ENCODE data around the gene BBIP1. TPM values are rescaled to one million over a fixed set of nuclear protein-coding genes. Genes with fewer than 3 reads are reported as not detected.

BBIP1 gene
- total RNA-seq, 3 donors from 2014 or later (not counting 1 experiment from before 2014, with no cell fraction given) = 27.2 to 58.6 (median 27.7) TPM

GRCh38 chr10:110859973-110860376, 59.0 kb downstream of the BBIP1 start:
- Histone ChIP-seq H3K4me1 (ENCODE audit: control insufficient read depth, insufficient read depth, low read length) (peaks cover 66% of the 10 kb centered on the region), H3K27ac (ENCODE audit: low read length) (peak overlapping the region; percentile 92), H3K27me3 (ENCODE audit: control insufficient read depth, insufficient read depth, low read length) (no peaks in the 10 kb centered on the region), H3K9me3 (ENCODE audit: control insufficient read depth, insufficient read depth, low read length) (no peaks in the 10 kb centered on the region), H3K4me3 (ENCODE audit: low read length) (no peak overlapping the region), H3K36me3 (ENCODE audit: control insufficient read depth, insufficient read depth, low read length) (no peaks in the 10 kb centered on the region)
- intact Hi-C loops (cut with micrococcal nuclease) = loop anchor here (1.0 kb wide), 2 partner anchors 10 to 11 kb away; partner anchors contain the start of gene PDCD4
- Mint-ChIP-seq H3K4me3 (peak overlapping the region; percentile 29), H3K36me3 (no peaks in the 10 kb centered on the region), H3K9me3 (no peaks in the 10 kb centered on the region), H3K4me1 (peaks cover 67 to 70% of the 10 kb centered on the region in 2 donors), H3K27me3 (ENCODE audit: low read depth in 2 of 2) (no peaks in the 10 kb centered on the region), H3K27ac (peak overlapping the region; percentile 87 to 96)
- peak; percentile 2 to 9 (median 6) for ATAC-seq
- TF ChIP-seq, protein P1, sequence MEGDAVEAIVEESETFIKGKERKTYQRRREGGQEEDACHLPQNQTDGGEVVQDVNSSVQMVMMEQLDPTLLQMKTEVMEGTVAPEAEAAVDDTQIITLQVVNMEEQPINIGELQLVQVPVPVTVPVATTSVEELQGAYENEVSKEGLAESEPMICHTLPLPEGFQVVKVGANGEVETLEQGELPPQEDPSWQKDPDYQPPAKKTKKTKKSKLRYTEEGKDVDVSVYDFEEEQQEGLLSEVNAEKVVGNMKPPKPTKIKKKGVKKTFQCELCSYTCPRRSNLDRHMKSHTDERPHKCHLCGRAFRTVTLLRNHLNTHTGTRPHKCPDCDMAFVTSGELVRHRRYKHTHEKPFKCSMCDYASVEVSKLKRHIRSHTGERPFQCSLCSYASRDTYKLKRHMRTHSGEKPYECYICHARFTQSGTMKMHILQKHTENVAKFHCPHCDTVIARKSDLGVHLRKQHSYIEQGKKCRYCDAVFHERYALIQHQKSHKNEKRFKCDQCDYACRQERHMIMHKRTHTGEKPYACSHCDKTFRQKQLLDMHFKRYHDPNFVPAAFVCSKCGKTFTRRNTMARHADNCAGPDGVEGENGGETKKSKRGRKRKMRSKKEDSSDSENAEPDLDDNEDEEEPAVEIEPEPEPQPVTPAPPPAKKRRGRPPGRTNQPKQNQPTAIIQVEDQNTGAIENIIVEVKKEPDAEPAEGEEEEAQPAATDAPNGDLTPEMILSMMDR (IDR thresholded peaks at IDR 0.05) = no peak
- 0% methylated on average over 1 of the region's 1 CpG for WGBS (ENCODE audit: insufficient coverage)
- peak in 1 of 2 donors; percentile 34 for DNase-seq

DNA sequence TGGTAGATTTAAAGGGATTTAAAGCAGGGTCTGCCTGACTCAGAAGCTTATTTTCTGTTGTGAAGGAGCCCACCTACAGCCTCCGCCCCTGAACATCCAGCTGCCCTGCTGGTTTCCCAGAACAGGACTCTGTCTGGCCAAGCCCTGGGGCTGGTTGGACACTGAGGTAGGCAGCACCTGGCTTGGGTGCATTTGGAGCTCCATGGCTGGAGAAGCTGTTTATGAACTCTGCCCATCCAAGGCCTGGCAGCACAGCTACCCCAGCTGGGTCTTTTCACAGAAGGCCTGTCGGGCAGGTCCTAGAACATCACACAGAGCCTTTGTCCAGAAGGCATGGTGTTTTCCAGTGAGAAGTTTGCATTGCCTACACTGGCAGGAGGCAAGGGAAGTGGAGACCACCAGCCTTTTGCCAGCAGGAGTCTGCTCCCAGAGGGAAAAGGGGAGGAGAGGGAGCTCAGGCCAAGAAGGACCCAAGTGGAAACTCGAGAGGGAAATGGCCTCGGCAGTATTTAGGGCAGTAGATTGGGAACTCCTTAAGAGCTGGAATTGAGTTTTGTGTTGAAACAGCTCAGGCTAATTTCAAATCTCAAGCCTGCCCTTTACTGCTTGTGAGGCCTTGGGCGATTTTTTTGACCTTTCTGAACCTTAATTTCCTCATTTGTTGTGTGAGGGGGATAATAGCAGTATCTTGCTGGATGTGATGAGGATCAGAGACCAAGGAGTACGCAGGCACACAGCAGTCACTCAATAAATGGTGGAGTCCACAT, 59.6 kb downstream of the BBIP1 start:
- no peaks in the 10 kb centered on the region for H3K36me3 ChIP-seq (ENCODE audit: control insufficient read depth, insufficient read depth, low read length)
- Mint-ChIP-seq H3K27ac (peak overlapping the region; percentile 87 to 96), H3K27me3 (ENCODE audit: low read depth in 2 of 2) (no peaks in the 10 kb centered on the region), H3K4me3 (peak overlapping the region; percentile 29), H3K36me3 (no peaks in the 10 kb centered on the region), H3K9me3 (no peaks in the 10 kb centered on the region), H3K4me1 (peaks cover 61 to 64% of the 10 kb centered on the region in 2 donors)
- TF ChIP-seq, protein P1 (IDR thresholded peaks at IDR 0.05) = no peak
- DNase-seq = peak in 1 of 2 donors; percentile 15
- H3K4me1 ChIP-seq (ENCODE audit: control insufficient read depth, insufficient read depth, low read length) = peaks cover 62% of the 10 kb centered on the region
- no peak overlapping the region for H3K4me3 ChIP-seq (ENCODE audit: low read length)
- no peaks in the 10 kb centered on the region for H3K9me3 ChIP-seq (ENCODE audit: control insufficient read depth, insufficient read depth, low read length)
- WGBS (ENCODE audit: insufficient coverage) = 89% methylated on average over 6 of the region's 6 CpGs
- peak overlapping the region; percentile 92 for H3K27ac ChIP-seq (ENCODE audit: low read length)
- no peaks in the 10 kb centered on the region for H3K27me3 ChIP-seq (ENCODE audit: control insufficient read depth, insufficient read depth, low read length)
- no peak for ATAC-seq
- intact Hi-C loops (cut with micrococcal nuclease) = no loop called here

GRCh38 chr10:110858297-110858934, 60.6 kb downstream of the BBIP1 start:
- Mint-ChIP-seq H3K27ac (peak overlapping the region in 1 of 2 donors; percentile 10), H3K4me3 (no peak overlapping the region), H3K4me1 (peaks cover 60 to 62% of the 10 kb centered on the region in 2 donors), H3K9me3 (no peaks in the 10 kb centered on the region), H3K27me3 (ENCODE audit: low read depth in 2 of 2) (no peaks in the 10 kb centered on the region), H3K36me3 (no peaks in the 10 kb centered on the region)
- H3K27ac ChIP-seq (ENCODE audit: low read length) = peak overlapping the region; percentile 92
- WGBS (ENCODE audit: insufficient coverage) = no CpG with 5 or more reads among the region's 1 CpG
- H3K36me3 ChIP-seq (ENCODE audit: control insufficient read depth, insufficient read depth, low read length) = no peaks in the 10 kb centered on the region
- H3K4me3 ChIP-seq (ENCODE audit: low read length) = no peak overlapping the region
- TF ChIP-seq, protein P1 (IDR thresholded peaks at IDR 0.05) = no peak
- intact Hi-C loops (cut with micrococcal nuclease) = no loop called here
- H3K4me1 ChIP-seq (ENCODE audit: control insufficient read depth, insufficient read depth, low read length) = peaks cover 52% of the 10 kb centered on the region
- ATAC-seq (no peak), DNase-seq (peak in 1 of 2 donors; percentile 58)
- H3K9me3 ChIP-seq (ENCODE audit: control insufficient read depth, insufficient read depth, low read length) = no peaks in the 10 kb centered on the region
- H3K27me3 ChIP-seq (ENCODE audit: control insufficient read depth, insufficient read depth, low read length) = no peaks in the 10 kb centered on the region
